ENCODE results near the gene CBARP. TPM values are rescaled to one million over a fixed set of nuclear protein-coding genes. Genes with fewer than 3 reads are reported as not detected.
A peak's percentile ranks its signal among the peaks of the same experiment; 100 is the strongest.

Gene CBARP
- total and polyA plus RNA-seq, 2 of the 13 experiments (the other 11 are each of a cell fraction or from before 2014, with no cell fraction given), result 1.2 to 1.4 TPM

GRCh38 chr19:1255186-1256161 is 17.7 kb upstream of the CBARP start:
- ATAC-seq (no peak), FAIRE-seq (no peak), DNase-seq (ENCODE audit: low spot score) (no peak)
- CTCF ChIA-PET (ENCODE audit: low intra/inter-chr PET ratio, low total read pairs), result no interaction called here
- Histone ChIP-seq H3K36me3 (replicated peaks in 1 of 2; ENCODE audit: control insufficient read depth in 1 of 2, insufficient read depth in 2 of 2, low read length in 2 of 2) (peaks cover 18 to 48% of the 10 kb centered on the region in 2 experiments), H3K4me2 (ENCODE audit: low read depth, low read length) (0 out of 2 replicates have a peak overlapping the region, but pooled peaks have one; percentile 14), H4K20me1 (ENCODE audit: insufficient read depth, low read length) (peaks cover 64% of the 10 kb centered on the region; the same call in 1 of the 2 replicates), H3K9me3 (ENCODE audit: low read length) (no peaks in the 10 kb centered on the region), H3K27ac (ENCODE audit: extremely low read length, insufficient read depth, low read length) (peak overlapping the region; percentile 94), H3K9ac (ENCODE audit: insufficient read depth, low read depth, low read length) (no peak overlapping the region), H2AFZ (ENCODE audit: low read length) (no peak overlapping the region), H3K4me1 (ENCODE audit: insufficient read depth, low read length) (peaks cover 72% of the 10 kb centered on the region), H3K4me3 (replicated peaks in 1 of 3; ENCODE audit: insufficient read depth in 1 of 3, low read depth in 2 of 3, low read length in 3 of 3) (no peak overlapping the region; a peak in 1 of 6 replicates), H3K79me2 (ENCODE audit: insufficient read depth, low read length) (peaks cover 31% of the 10 kb centered on the region), H3K27me3 (ENCODE audit: control insufficient read depth in 1 of 2, insufficient read depth in 2 of 2, low read length in 2 of 2) (no peaks in the 10 kb centered on the region; a peak in 1 of 5 replicates)
- intact Hi-C loops (cut with micrococcal nuclease; ENCODE audit: unreplicated experiment) (no loop called here), in situ Hi-C loops (cut with HindIII; ENCODE audit: extremely low pct_ligation_motif_present, low pct_unique_long_range_greater_than_20kb) (no loop called here)
- POLR2A ChIA-PET, result interaction anchor here (12.8 to 13.7 kb wide), 2 partner anchors 9 to 12 kb away, joined by 464 to 668 read pairs; partner anchors contain the start of genes ATP5F1D and CIRBP
- TF ChIP-seq ISX (CRISPR knock-in tag; conservative IDR thresholded peaks at IDR 0.05) (no peak), RBFOX2 (IDR thresholded peaks at IDR 0.05; ENCODE audit: low read depth, low read length) (peak; percentile 96), ZFX (CRISPR knock-in tag; IDR thresholded peaks at IDR 0.05; ENCODE audit: low read depth) (no peak; the same call in 1 of the 2 replicates), HNRNPL (IDR thresholded peaks at IDR 0.05; ENCODE audit: low read depth, low read length) (peak; percentile 90), ZNF607 (CRISPR knock-in tag; IDR thresholded peaks at IDR 0.05; ENCODE audit: borderline replicate concordance) (peak; percentile 44; the same call in 1 of the 2 replicates), NRL (CRISPR knock-in tag; IDR thresholded peaks at IDR 0.05; ENCODE audit: borderline replicate concordance) (no peak), RBM22 (optimal IDR thresholded peaks at IDR 0.05; ENCODE audit: low read length) (peak; percentile 87), POLR2AphosphoS2 (IDR thresholded peaks at IDR 0.05; ENCODE audit: low read depth, low read length) (peak; percentile 50; the same call in 1 of the 2 replicates), RXRA (CRISPR knock-in tag; IDR thresholded peaks at IDR 0.05) (0 out of 2 replicates have a peak, but pooled peaks have one; percentile 35), ZBTB38 (CRISPR knock-in tag; IDR thresholded peaks at IDR 0.05) (0 out of 2 replicates have a peak, but pooled peaks have one; percentile 19), HNRNPK (IDR thresholded peaks at IDR 0.05; ENCODE audit: low read depth, low read length, poor library complexity, severe bottlenecking) (peak; percentile 15), AGO2 (optimal IDR thresholded peaks at IDR 0.05; ENCODE audit: low read depth, low read length) (peak; percentile 99)
- no TSS peak for BruUV-seq (replicated peaks)
- 93% methylated on average over 21 of the region's 52 CpGs for WGBS (ENCODE audit: low lambda C conversion rate)
